ENCODE measurements around the gene NECTIN1.

DNA sequence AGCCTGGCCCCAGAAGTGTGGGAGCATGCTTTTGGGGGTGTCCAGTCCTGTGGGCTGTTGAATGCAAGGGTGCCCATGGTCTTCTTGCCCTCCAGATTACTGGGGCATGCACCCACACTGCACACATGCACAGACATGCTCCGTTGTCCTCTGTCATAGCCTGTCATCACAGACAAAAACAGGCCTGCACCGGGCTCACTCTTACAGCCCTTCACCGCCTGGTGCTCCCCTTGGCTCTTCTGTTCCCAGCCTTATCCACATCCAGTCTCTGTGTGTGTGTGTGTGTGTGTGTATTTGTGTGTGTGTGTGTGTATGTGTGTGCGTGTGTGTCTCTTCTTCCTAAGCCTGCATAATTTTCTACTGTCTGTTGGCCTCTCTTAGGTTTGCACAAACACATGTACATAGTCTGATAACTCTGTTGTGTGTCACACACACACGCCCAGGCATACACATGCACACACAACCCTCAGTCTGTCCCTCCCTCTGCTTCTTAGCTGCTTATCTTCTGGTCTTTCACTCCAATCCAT lies 23.4 kb upstream of the NECTIN1 start:
- TF ChIP-seq POLR2A (IDR thresholded peaks at IDR 0.05): no peak
- TF ChIP-seq, protein P1, sequence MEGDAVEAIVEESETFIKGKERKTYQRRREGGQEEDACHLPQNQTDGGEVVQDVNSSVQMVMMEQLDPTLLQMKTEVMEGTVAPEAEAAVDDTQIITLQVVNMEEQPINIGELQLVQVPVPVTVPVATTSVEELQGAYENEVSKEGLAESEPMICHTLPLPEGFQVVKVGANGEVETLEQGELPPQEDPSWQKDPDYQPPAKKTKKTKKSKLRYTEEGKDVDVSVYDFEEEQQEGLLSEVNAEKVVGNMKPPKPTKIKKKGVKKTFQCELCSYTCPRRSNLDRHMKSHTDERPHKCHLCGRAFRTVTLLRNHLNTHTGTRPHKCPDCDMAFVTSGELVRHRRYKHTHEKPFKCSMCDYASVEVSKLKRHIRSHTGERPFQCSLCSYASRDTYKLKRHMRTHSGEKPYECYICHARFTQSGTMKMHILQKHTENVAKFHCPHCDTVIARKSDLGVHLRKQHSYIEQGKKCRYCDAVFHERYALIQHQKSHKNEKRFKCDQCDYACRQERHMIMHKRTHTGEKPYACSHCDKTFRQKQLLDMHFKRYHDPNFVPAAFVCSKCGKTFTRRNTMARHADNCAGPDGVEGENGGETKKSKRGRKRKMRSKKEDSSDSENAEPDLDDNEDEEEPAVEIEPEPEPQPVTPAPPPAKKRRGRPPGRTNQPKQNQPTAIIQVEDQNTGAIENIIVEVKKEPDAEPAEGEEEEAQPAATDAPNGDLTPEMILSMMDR (IDR thresholded peaks at IDR 0.05): no peak
